Spleen (tissue), 7 donors: ENCODE measurements around the gene DDX20.

ENCODE experiments used
- POLR2A ChIP-seq, 3 donors: fragments of 450-650 bp; IDR thresholded peaks; one replicate each; pipeline ENCODE4 v1.5.1; 2017; ENCODE audit warnings: antibody characterized with exemption in 3 of 3, mild to moderate bottlenecking in 1 of 3
- POLR2AphosphoS5 ChIP-seq, 3 donors: sonication (generic); formaldehyde crosslinking; IDR thresholded peaks; one replicate each; pipeline ENCODE4 v1.5.1; 2017; ENCODE audit warnings: antibody characterized with exemption in 3 of 3
- TF ChIP-seq, protein P1 (sequence below), 11 experiments: fragments of 200-600 bp in 7 of 11; fragments of 450-650 bp in 4 of 11; sonication (generic) in 4 of 11; IDR thresholded peaks in 8 of 11; conservative IDR thresholded peaks in 3 of 11; 1 replicate in 7 of 11; 2 replicates in 4 of 11; pipeline versions ENCODE4 v1.4.0 to v1.8.0; 2016 to 2021; ENCODE audit warnings: antibody characterized with exemption in 11 of 11, inconsistent platforms in 4 of 11, mild to moderate bottlenecking in 1 of 11
- donor health status: DM: no; HTN: no; CAD: no; lungs with moderate emphysema.
- donor health status: DM: no; HTN: no; CAD: no.
- donor health status: DM: no; HTN: no; CAD: no.

DNA sequence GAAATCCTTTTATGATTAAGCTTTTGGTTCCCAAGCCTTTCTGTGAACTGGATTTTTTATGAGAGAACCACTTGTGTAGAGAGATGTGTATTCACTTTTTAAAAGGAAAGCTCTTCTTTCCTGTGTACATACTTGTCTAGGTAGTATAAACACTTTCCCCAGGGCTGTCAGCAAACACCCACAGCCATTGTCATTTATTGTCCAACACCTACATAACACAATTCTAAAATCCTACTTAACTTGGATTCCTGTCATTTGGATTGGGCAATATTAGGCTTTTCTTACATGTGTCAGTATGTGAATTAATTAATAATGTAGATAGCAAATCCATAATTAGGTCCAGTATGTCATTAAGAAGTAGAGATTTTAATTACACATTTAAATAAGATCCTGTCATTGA lies 12.3 kb downstream of the DDX20 start:
- TF ChIP-seq POLR2AphosphoS5 (IDR thresholded peaks at IDR 0.05) (no peak), POLR2A (IDR thresholded peaks at IDR 0.05) (no peak)
- TF ChIP-seq, protein P1, sequence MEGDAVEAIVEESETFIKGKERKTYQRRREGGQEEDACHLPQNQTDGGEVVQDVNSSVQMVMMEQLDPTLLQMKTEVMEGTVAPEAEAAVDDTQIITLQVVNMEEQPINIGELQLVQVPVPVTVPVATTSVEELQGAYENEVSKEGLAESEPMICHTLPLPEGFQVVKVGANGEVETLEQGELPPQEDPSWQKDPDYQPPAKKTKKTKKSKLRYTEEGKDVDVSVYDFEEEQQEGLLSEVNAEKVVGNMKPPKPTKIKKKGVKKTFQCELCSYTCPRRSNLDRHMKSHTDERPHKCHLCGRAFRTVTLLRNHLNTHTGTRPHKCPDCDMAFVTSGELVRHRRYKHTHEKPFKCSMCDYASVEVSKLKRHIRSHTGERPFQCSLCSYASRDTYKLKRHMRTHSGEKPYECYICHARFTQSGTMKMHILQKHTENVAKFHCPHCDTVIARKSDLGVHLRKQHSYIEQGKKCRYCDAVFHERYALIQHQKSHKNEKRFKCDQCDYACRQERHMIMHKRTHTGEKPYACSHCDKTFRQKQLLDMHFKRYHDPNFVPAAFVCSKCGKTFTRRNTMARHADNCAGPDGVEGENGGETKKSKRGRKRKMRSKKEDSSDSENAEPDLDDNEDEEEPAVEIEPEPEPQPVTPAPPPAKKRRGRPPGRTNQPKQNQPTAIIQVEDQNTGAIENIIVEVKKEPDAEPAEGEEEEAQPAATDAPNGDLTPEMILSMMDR (IDR thresholded peaks at IDR 0.05 in 8 of 11, conservative IDR thresholded peaks at IDR 0.05 in 3 of 11) = no peak
